Transverse colon (tissue), 3 donors: ENCODE results near the gene KMT2D.

Source experiments
- CTCF ChIP-seq, 5 experiments: fragments of 200-600 bp in 3 of 5; fragments of 450-650 bp in 2 of 5; sonication (generic) in 3 of 5; IDR thresholded peaks; 1 replicate in 2 of 5; 2 replicates in 3 of 5; pipeline ENCODE4 v1.5.1; 2016 to 2017; ENCODE audit warnings: antibody characterized with exemption in 5 of 5, inconsistent platforms in 3 of 5, mild to moderate bottlenecking in 2 of 5, moderate library complexity in 1 of 5
- POLR2A ChIP-seq: fragments of 450-650 bp; IDR thresholded peaks from one replicate; pipeline ENCODE4 v1.6.1; 2016; ENCODE audit warnings: antibody characterized with exemption, mild to moderate bottlenecking, moderate library complexity

GRCh38 chr12:49094160-49094974 is 33.8 kb upstream of the KMT2D start, which contains the start of gene DHH:
- no peak for TF ChIP-seq CTCF (IDR thresholded peaks at IDR 0.05)
- TF ChIP-seq POLR2A = no peak
